GM19372 (cell line): ENCODE measurements around the gene NFIL3.

Experiments
- ATAC-seq: cut with Tn5 transposase; IDR thresholded peaks from one replicate; pipeline ENCODE4 v1.9.1; 2021; ENCODE audit warnings: mild to moderate bottlenecking, low read depth, moderate library complexity; ENCODE audit not compliant: unreplicated experiment

NFIL3 gene

GRCh38 chr9:91422758-91423711 is 597 bp downstream of the NFIL3 start:
- ATAC-seq = peak; percentile 25

GRCh38 chr9:91421971-91422757 is 1.5 kb downstream of the NFIL3 start:
- ATAC-seq = no peak

GRCh38 chr9:91421128-91421765 is 2.4 kb downstream of the NFIL3 start:
- no peak for ATAC-seq

GRCh38 chr9:91420501-91421127 is 3.0 kb downstream of the NFIL3 start:
- ATAC-seq = no peak

GRCh38 chr9:91419222-91420191 is 4.1 kb downstream of the NFIL3 start:
- no peak for ATAC-seq

- ATAC-seq = no peak
Measured at GRCh38 chr9:91418215-91418610, 5.4 kb downstream of the NFIL3 start.

GRCh38 chr9:91417602-91418214 is 5.9 kb downstream of the NFIL3 start:
- no peak for ATAC-seq

GRCh38 chr9:91416096-91416712 is 7.4 kb downstream of the NFIL3 start:
- ATAC-seq = no peak

- ATAC-seq = peak; percentile 68
Measured at GRCh38 chr9:91415290-91415689, 8.3 kb downstream of the NFIL3 start.

- ATAC-seq = no peak
Measured at GRCh38 chr9:91412941-91413340, 10.7 kb downstream of the NFIL3 start.

GRCh38 chr9:91411096-91411771 is 12.4 kb downstream of the NFIL3 start:
- ATAC-seq = no peak

GRCh38 chr9:91410161-91410560 is 13.5 kb downstream of the NFIL3 start:
- ATAC-seq = no peak

GRCh38 chr9:91408475-91408874 is 15.2 kb downstream of the NFIL3 start:
- ATAC-seq = no peak

- no peak for ATAC-seq
Measured at GRCh38 chr9:91407580-91408318, 15.9 kb downstream of the NFIL3 start.

GRCh38 chr9:91405343-91406077 is 18.1 kb downstream of the NFIL3 start:
- no peak for ATAC-seq

GRCh38 chr9:91403665-91404543 is 19.7 kb downstream of the NFIL3 start:
- ATAC-seq = no peak
